ENCODE measurements around the gene GNRHR.

Gene GNRHR

DNA sequence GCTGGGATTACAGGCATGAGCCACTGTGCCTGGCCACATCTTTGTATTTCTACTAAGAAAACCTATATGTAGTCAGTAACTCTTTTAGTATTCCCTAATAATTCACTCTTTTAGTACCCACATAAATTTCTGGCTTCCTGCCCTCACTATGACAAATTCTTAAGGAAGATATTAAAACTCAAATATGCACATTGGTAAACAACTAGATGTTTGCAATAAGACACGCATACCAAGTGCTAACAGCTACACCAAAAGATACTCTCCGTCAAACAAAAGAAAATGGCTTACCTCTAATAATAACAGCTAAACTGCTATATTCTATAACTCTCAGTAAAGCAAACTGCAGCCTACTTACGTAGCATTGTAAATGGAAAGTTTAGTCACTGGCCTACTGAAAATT is 59.5 kb downstream of the GNRHR start:
- Histone ChIP-seq H3K4me1 (ENCODE audit: control insufficient read depth, insufficient read depth, low read length) (no peaks in the 10 kb centered on the region), H3K4me3 (ENCODE audit: low read length) (no peak overlapping the region), H3K27me3 (ENCODE audit: control insufficient read depth, insufficient read depth, low read length) (no peaks in the 10 kb centered on the region), H3K9me3 (ENCODE audit: control insufficient read depth, low read length) (no peaks in the 10 kb centered on the region), H3K36me3 (ENCODE audit: control insufficient read depth, insufficient read depth, low read length) (no peaks in the 10 kb centered on the region), H3K9ac (ENCODE audit: low read length) (no peak overlapping the region)

DNA sequence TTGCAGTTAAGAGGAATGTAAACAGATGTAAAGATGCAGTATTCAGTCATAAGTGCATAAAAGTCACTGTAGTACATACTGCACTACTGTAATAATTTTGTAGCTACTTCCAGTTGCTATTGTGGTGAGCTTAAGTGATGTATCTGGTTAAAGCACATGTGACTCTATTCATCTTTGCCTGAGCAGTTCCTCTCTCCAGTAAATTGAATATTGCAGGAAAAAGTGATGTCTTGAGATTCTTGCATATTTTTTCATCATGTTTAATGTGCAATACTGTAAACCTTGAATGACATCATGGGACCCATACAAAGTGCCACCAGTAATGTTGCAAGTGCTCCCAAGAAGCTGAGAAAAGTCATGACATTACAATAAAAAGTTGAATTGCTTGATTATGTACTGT is 62.9 kb downstream of the GNRHR start:
- no peak overlapping the region for H3K9ac ChIP-seq (ENCODE audit: low read length)
- H3K27me3 ChIP-seq (ENCODE audit: control insufficient read depth, insufficient read depth, low read length), result no peaks in the 10 kb centered on the region
- H3K36me3 ChIP-seq (ENCODE audit: control insufficient read depth, insufficient read depth, low read length), result no peaks in the 10 kb centered on the region
- H3K4me1 ChIP-seq (ENCODE audit: control insufficient read depth, insufficient read depth, low read length), result no peaks in the 10 kb centered on the region
- H3K9me3 ChIP-seq (ENCODE audit: control insufficient read depth, low read length), result no peaks in the 10 kb centered on the region
- H3K4me3 ChIP-seq (ENCODE audit: low read length), result no peak overlapping the region
